Calu3 (cell line): Measurements from ENCODE around the gene NCKAP5. TPM values are rescaled to one million over a fixed set of nuclear protein-coding genes. Genes with fewer than 3 reads are reported as not detected.
"Not testable (repeated sequence)": the region's sequence is repeated elsewhere in the genome, so short reads cannot be mapped to it uniquely, and the experiment has no call there.

Experiments used
- BruUV-seq: library from RNA; stranded (reverse); fragments of 400-500 nt; replicated peaks from 2 replicates; lab custom pipeline; 2021; lab: Mats Ljungman, UMichigan
- CTCF ChIA-PET: fragments of 300-600 bp; sonication (Branson Sonifier 250); formaldehyde crosslinking; loops from one replicate; lab custom pipeline; 2022; ENCODE audit warnings: antibody characterized with exemption; lab: Charles Lee
- DNase-seq: peaks from one replicate; pipeline ENCODE4 v3.0.0; 2022
- H3K27ac Mint-ChIP-seq: one replicate; pipeline ENCODE4 v1.8.0; 2022; ENCODE audit warnings: mixed read lengths; ENCODE audit not compliant: unreplicated experiment
- H3K27me3 Mint-ChIP-seq: one replicate; pipeline ENCODE4 v1.8.0; 2022; ENCODE audit warnings: mixed read lengths; ENCODE audit not compliant: unreplicated experiment
- H3K36me3 Mint-ChIP-seq: one replicate; pipeline ENCODE4 v1.8.0; 2022; ENCODE audit warnings: mild to moderate bottlenecking, moderate library complexity, mixed read lengths; ENCODE audit not compliant: insufficient read depth, unreplicated experiment
- H3K4me1 Mint-ChIP-seq: one replicate; pipeline ENCODE4 v1.8.0; 2022; ENCODE audit warnings: mild to moderate bottlenecking, low read depth, mixed read lengths; ENCODE audit not compliant: unreplicated experiment
- H3K4me3 Mint-ChIP-seq: one replicate; pipeline ENCODE4 v1.8.0; 2022; ENCODE audit warnings: mild to moderate bottlenecking, low read depth, moderate library complexity, mixed read lengths; ENCODE audit not compliant: unreplicated experiment
- H3K9me3 Mint-ChIP-seq: one replicate; pipeline ENCODE4 v1.8.0; 2022; ENCODE audit warnings: low read depth, mixed read lengths; ENCODE audit not compliant: unreplicated experiment
- CTCF ChIP-seq: fragments of 200-600 bp; IDR thresholded peaks from one replicate; pipeline ENCODE4 v1.8.0; 2022; ENCODE audit warnings: antibody characterized with exemption; ENCODE audit not compliant: unreplicated experiment
- intact Hi-C: fragments of 100-400 bp; cut with micrococcal nuclease; formaldehyde crosslinking; loops from one replicate; pipeline ENCODE4 v1.10.0; 2022; ENCODE audit not compliant: unreplicated experiment
- total RNA-seq: library from RNA; stranded (reverse); gene quantifications from 2 replicates; pipeline ENCODE4 v1.2.3, GENCODE V29; 2022

The NCKAP5 gene
- total RNA-seq, 1 experiment from 2014 or later = 2.2 TPM

GRCh38 chr2:132815516-132815915, 752.7 kb downstream of the NCKAP5 start:
- CTCF ChIA-PET = interaction anchor here (0.7 kb wide), 2 partner anchors 70 to 313 kb away, joined by 3 read pairs; no protein-coding TSS in a partner anchor
- Mint-ChIP-seq H3K4me3 (no peak overlapping the region), H3K27ac (no peak overlapping the region), H3K36me3 (no peaks in the 10 kb centered on the region), H3K9me3 (peaks cover 2% of the 10 kb centered on the region), H3K27me3 (no peaks in the 10 kb centered on the region), H3K4me1 (no peaks in the 10 kb centered on the region)
- intact Hi-C loops = no loop called here
- peak; percentile 39 for DNase-seq
- TF ChIP-seq CTCF = no peak
- no TSS peak for BruUV-seq

- H3K27ac Mint-ChIP-seq = no peak overlapping the region
- peaks cover 3% of the 10 kb centered on the region for H3K9me3 Mint-ChIP-seq
- H3K36me3 Mint-ChIP-seq = no peaks in the 10 kb centered on the region
- H3K4me3 Mint-ChIP-seq = no peak overlapping the region
- no peak for DNase-seq
- CTCF ChIA-PET = interaction anchor here (0.7 kb wide), 1 partner anchor 70 kb away, joined by 3 read pairs; no protein-coding TSS in a partner anchor
- H3K27me3 Mint-ChIP-seq = no peaks in the 10 kb centered on the region
- no peak for TF ChIP-seq CTCF
- intact Hi-C loops = no loop called here
- BruUV-seq = no TSS peak
- H3K4me1 Mint-ChIP-seq = no peaks in the 10 kb centered on the region
Measured at GRCh38 chr2:132814651-132815050, 753.6 kb downstream of the NCKAP5 start.

GRCh38 chr2:132813422-132813821, 754.8 kb downstream of the NCKAP5 start:
- no peak for DNase-seq
- Mint-ChIP-seq H3K4me1 (no peaks in the 10 kb centered on the region), H3K27me3 (no peaks in the 10 kb centered on the region), H3K9me3 (peaks cover 10% of the 10 kb centered on the region), H3K27ac (no peak overlapping the region), H3K4me3 (no peak overlapping the region), H3K36me3 (no peaks in the 10 kb centered on the region)
- intact Hi-C loops = no loop called here
- TF ChIP-seq CTCF = no peak
- BruUV-seq = no TSS peak
- CTCF ChIA-PET = no interaction called here

GRCh38 chr2:132811148-132811915, 756.9 kb downstream of the NCKAP5 start:
- Mint-ChIP-seq H3K4me3 (no peak overlapping the region), H3K27me3 (no peaks in the 10 kb centered on the region), H3K4me1 (no peaks in the 10 kb centered on the region), H3K27ac (no peak overlapping the region), H3K36me3 (no peaks in the 10 kb centered on the region), H3K9me3 (peaks cover 12% of the 10 kb centered on the region)
- intact Hi-C loops = no loop called here
- DNase-seq = no peak
- CTCF ChIA-PET = interaction anchor here (0.6 to 1.2 kb wide), 2 partner anchors 14 to 18 kb away, joined by 3 read pairs; no protein-coding TSS in a partner anchor
- TF ChIP-seq CTCF = no peak
- no TSS peak for BruUV-seq

GRCh38 chr2:132809962-132810361, 758.3 kb downstream of the NCKAP5 start:
- CTCF ChIA-PET, intact Hi-C loops, BruUV-seq: not testable (repeated sequence)

More at GRCh38 chr2:132809962-132810361, 758.3 kb downstream of the NCKAP5 start:
- peaks cover 12% of the 10 kb centered on the region for H3K9me3 Mint-ChIP-seq
- not testable (repeated sequence) for H3K4me1 Mint-ChIP-seq, DNase-seq, H3K27ac Mint-ChIP-seq, H3K27me3 Mint-ChIP-seq, H3K36me3 Mint-ChIP-seq, H3K4me3 Mint-ChIP-seq
